NK-92 (cell line): ENCODE data around the gene CCSER1.
"Not testable (repeated sequence)": the region's sequence is repeated elsewhere in the genome, so short reads cannot be mapped to it uniquely, and the experiment has no call there.

Experiments used
- DNase-seq: peaks from one replicate; lab custom pipeline; 2025; ENCODE audit not compliant: unreplicated experiment; lab: John Stamatoyannopoulos, UW

The CCSER1 gene

DNA sequence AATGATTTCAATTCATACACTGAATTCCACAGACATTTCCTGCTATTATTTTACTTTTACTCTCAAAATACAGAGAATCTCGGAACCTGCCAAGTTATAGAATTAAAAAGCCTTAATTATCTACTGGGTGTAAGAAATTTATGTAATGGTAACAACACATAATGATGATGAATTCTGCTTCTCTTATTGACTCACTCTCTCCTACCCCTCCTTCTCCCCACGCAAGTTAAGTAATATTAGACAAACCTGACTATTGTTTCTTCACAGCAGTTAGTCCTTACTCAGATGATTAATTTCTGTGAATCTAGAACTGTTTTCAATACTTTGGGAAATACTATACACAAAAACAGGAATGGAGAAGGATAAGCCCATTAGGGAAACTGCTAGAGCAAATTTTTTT, 762.0 kb downstream of the CCSER1 start:
- DNase-seq: no peak

DNA sequence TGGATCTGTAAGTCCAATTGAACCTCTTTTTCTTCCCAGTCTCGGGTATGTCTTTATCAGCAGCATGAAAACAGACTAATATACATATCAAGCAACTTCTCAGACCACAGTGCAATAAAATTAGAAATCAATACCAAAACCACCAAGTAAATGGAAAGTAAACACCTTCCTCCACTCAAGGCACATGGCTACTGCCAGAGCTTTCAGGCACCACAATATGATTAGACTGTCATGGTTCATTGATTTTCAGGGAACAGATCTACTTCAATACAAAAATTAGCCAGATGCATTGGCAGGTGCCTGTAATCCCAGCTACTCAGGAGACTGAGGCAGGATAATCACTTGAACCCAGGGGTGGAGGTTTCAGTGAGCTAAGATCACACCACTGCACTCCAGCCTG, 776.2 kb downstream of the CCSER1 start:
- DNase-seq: not testable (repeated sequence)

DNA sequence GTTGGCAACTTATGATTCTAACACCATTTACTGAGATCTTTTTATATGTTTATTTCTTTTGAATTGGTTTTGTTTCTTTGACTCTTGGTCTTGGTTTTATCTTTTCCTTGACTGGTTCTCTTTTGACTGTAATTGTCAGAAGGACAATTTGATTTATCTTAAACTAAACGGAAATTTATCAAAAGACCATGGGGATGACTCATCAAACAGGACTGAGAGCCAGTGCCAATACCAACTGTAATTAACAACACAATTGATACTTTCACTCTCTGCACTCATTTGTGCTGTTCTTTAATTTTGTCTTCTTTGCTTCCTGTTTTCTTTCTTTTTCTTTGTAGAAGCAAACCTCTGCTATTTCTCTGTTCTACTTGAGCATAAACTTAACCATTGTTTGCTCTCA, 776.8 kb downstream of the CCSER1 start:
- DNase-seq: no peak

DNA sequence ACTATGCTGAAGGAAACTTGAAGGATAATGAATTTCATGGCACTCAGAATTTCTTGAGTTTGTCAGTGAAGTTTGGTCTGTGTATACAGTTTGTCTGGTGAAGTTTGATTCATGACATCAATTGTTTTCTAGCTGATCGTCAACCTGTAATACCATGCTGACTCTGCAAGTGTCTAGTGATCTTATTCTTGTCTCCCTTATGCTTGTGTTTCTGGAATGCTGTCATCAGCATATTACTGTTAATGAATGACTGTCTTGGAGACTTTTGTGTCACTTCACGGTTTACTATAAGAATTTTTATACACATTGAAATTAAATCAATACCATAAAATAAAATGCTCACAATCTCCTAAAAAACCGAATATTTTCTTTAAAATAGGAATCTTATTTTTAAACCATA, 779.0 kb downstream of the CCSER1 start:
- no peak for DNase-seq

DNA sequence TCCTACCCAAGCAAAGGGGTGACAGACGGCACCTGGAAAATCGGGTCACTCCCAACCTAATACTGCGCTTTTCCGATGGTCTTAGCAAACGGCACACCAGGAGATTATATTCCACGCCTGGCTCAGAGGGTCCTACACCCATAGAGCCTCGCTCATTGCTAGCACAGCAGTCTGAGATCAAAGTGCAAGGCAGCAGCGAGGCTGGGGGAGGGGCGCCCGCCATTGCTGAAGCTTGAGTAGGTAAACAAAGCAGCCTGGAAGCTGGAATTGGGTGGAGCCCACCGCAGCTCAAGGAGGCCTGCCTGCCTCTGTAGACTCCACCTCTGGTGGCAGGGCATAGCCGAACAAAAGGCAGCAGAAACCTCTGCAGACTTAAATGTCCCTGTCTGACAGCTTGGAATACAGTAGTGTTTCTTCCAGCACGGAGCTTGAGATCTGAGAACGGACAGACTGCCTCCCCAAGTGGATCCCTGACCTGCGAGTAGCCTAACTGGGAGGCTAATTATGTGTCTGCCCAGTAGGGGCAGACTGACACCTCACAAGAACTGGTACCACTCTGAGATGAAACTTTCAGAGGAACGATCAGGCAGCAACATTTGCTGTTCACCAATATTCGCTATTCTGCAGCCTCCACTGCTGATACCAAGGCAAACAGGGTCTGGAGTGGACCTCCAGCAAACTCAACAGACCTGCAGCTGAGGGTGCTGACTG, 784.7 kb downstream of the CCSER1 start:
- DNase-seq: not testable (repeated sequence)

DNA sequence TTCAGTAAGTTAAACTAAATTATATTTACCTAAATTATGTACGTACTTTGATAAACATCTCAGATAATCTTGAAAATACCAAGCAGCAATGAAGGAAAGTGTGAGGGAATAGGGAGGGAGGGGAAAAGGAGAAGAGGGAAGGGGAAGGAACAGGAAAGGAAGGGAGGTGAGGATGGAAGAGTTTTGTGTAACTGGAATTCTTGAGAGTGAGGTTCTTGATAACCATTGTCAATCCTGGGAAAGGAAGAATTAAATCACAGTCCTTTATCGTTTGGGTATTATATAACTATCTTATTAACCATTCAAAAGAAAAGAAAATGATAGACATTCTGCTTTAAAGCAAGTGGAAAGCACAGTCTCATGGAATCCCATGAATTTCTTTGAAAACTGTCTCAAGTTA, 795.0 kb downstream of the CCSER1 start:
- DNase-seq: no peak

DNA sequence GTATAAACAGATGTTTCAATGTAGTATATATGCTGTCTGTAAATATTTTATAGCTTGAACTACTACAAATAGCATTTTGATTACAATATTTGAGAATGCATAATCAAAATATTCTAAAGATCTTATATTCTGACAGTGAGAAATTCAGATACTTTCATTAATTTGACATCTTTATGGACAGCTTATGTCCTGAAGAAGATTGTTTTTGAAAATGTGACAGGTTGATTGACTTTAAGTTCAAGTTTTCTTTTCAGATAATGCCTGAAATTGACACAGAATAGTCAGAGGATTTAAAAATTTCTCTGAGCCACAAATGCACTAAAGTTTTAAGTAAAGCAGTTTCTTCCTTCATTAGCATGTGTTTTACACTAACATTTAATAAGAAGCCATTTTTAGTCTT, 799.8 kb downstream of the CCSER1 start:
- no peak for DNase-seq

DNA sequence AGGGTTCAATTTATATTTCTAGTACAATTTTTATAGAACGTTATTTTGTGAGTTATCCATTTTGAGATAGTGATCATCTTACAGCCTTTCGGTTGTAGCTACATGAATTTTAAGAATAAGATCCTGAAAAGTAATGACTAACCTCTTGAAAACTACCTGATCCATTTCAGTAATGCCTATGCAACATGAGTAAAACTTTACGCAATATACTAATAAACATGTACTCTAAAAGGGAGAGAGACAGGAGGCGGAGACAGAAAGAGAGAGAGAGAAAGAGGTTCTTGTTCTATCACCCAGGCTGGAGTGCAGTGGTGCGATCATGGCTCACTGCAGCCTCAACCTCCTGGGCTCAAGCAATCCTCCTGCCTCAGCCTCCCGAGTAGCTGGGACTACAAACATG, 816.1 kb downstream of the CCSER1 start:
- DNase-seq: no peak

DNA sequence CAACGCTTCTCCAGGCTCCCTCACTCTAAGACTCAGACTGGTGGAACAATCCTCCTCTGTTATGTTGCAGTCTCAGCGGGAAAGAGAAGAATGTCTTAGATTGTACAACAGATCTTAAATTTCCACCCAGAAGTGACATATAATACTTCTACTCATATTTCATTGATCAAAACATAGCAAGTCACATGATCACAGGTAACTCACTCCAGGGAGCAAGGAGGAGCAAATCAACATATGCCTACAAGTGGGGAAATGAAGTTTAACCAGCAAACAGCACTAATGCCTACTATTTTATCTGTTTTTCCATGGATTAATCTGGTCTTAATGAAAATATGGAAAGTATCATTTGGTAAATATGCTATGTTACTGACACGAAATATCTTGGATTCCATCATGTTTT, 819.8 kb downstream of the CCSER1 start:
- no peak for DNase-seq

DNA sequence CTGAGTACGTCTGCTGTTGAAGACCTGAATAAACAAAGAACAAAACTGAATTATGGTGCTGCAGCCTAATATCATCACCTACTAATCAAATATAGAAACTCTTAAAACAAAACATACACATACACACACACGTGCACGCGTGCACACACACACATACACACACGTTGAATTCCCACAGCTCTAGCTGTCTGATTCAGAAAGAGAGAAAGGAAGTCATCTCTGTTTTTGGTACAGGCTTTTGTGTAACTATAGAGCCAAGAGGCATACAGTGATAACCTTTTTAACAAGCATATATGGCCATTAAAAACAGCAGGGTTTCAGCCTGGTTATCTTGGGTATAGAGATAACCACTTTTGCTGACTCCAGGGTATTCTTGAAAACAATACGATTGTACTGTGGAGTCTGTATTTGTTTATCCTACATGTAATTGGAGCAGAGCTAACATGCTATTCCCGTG, 823.2 kb downstream of the CCSER1 start:
- DNase-seq: no peak

DNA sequence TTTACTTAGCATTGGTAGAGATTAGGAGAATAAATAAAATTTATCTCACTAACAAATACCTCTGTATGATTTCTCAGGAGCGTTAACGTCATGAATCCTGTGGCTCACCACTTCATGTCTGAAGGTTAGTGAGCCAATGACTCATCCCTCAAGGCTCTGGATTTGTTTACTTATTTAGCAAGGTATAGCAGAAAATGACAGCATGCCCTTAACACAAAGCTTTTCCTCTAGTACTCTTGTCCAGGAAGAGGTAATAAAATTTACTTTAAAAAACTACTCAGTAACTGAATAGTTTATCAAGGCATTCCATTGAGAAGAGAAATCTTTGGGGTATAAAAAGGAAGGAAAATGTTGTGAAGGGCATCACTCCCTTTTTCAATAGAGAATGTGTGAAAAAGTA, 823.8 kb downstream of the CCSER1 start:
- no peak for DNase-seq

DNA sequence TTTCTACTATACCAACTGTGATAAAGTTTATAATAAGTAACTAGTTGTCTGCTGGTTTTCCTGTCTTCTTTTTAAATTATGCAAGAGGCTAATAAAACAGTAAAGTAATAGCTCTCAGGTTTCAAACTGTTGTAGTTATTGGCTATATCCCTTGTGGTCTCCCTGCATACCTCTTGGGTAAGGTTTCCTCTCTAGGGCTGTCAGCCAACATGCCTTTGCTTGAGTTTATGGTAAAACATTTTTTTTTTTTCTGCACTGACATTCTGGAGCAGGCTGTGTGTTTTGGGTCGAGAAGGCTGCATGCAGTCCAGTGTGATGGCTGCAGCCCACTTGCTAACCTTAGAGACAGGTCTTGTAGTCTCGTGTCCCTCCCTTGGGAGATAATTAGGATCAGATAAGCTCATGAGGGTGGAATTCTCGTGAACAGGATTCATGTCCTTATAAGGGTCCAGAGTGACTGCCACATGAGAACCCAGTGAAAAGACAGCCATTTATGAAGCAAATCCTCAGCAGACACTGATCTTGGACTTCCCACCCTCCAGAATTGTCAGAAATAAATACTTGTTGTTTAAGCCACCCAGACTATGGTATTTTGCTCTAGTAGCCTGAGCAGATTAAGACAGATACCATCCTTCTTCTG, 831.2 kb downstream of the CCSER1 start:
- DNase-seq: no peak

DNA sequence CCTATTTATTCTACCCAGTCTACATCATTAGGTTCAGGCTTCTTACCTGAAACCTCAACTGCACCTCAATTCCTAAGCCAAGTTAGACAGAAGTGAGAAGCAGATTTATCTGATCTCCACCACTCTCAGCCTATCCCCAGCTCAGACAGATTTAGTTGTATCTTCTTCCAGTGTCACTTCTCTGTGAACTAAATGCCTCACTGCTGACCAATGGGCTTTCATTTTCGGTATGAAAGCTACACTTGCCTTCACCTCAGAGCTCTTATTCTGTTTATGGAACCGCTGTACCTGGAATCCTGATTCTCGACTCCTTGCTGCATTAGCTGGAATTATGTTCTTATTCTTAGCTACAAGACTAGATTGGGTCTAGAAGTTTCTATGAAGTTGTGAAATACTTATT, 833.2 kb downstream of the CCSER1 start:
- no peak for DNase-seq

DNA sequence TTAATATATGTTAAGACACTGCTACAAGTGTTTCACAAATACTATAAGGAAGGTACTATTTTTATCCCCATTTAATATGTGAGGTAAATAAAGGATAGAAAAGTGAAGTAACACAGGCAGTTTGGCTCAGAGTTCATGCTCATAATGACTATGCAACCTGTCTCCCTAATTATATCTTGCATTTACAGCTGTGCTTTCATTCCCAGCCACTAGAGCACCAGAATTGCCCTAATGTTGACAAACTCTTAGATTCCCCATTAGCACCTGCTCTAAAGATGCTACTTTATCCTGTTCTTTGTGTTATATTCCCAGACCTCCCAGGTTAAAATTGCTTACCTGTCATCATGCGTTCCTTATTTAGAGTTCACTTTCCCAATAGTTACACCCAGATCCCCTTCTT, 833.6 kb downstream of the CCSER1 start:
- DNase-seq: no peak

DNA sequence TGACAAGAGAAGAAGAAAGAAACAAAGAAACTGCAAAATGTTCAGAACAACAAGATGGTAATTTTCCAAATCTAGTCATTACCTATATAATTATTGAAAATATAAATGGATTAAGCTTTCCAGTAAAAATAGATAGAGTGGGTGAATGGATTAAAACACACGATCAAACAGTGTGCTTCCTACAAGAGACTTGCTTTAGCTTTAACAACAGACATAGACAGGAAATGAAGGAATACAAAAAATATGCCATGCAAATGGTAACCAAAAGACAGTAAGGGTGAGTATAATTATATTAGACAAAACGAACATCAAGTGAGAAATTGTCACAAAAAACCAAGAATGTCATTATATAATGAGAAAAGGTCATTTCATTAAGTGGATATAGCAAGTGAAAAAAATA, 842.8 kb downstream of the CCSER1 start:
- DNase-seq: no peak

DNA sequence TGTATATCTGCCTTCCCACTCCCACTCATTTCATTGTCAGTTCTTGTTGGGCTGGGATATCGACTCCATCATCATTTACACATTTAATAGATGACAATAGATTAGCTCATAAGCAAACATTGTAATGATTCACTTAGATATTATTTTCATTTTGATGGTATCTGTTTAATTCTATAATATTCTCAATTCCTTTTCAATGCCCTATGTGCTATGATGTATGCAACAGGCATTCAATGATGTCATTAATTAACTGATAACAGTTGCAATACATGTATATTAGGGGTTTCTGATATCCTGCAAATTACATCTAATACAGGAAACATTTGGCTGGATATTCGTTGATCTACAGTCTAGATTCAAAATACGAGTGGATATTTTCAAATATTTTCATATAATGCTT, 850.5 kb downstream of the CCSER1 start:
- no peak for DNase-seq

DNA sequence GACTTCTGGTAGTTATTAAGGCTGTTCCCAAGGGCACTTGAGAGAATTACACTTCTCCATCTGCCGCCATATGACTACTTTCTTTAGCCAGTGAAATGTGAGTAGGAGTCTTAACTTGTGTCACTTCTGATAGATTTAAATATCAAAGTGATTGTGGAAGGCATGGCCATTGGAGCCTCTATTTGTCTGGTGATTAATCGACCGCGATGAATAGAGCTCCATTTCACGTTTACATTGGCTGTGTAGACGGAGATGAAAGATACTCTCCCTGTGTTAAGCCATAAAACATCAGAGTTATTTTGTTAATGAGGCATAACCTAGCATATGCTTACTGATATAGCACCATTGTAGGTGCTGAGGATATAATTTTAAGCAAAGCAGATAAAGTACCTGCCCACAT, 852.4 kb downstream of the CCSER1 start:
- DNase-seq: no peak

DNA sequence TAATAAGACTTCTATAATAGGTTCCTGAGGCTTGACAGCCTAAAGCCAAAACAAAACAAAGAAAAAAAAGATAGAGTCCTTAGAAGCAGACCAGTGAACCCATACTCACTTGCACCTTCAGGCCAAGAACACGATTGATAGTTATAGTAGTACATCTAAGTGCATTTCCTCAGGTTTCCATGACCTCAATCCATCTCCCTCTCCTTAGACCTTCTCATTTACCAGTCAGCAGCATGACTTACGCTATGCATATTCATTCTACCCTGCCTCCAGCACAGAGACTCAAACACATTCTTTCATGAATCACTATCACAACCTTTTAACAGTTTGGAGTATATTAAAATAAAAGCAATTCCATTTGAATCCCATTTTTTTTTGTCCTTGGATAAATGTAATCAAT, 855.6 kb downstream of the CCSER1 start:
- no peak for DNase-seq

DNA sequence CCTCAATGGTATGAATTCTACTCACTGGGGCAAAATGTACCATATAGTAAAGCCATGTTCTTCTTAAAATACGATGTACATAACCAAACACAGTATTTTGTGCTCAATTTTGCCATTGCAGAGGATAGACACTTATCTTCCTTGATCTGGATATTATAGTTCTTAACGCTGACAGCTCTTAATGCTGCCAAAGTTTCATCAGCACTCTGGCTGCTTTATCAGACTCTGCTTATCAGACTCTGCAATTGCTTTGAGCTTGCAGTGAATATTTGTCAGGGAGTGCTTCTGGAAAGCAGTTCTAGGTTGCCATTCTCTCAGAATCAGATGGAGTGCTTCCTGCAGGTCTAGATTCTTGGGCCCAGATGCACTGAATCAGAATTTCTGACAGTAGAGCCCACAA, 863.1 kb downstream of the CCSER1 start:
- DNase-seq: no peak

DNA sequence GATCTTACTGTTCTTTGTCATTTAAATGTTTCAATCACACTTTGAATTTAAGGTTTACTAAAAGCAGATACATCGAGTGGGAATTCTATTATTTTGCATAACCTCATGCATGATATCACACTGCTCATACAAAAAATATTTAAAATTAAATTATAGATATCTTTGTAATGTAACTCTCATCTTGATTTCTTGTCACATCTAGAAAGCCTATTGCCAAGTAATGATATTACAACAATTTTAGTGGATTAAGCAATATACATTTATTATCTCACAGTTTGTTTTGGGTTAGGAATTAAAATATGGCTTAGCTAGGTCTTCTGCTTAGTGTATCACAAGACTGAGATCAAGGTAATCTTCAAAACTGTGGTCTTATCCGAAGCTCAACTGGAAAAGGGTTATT, 865.0 kb downstream of the CCSER1 start:
- DNase-seq: no peak

DNA sequence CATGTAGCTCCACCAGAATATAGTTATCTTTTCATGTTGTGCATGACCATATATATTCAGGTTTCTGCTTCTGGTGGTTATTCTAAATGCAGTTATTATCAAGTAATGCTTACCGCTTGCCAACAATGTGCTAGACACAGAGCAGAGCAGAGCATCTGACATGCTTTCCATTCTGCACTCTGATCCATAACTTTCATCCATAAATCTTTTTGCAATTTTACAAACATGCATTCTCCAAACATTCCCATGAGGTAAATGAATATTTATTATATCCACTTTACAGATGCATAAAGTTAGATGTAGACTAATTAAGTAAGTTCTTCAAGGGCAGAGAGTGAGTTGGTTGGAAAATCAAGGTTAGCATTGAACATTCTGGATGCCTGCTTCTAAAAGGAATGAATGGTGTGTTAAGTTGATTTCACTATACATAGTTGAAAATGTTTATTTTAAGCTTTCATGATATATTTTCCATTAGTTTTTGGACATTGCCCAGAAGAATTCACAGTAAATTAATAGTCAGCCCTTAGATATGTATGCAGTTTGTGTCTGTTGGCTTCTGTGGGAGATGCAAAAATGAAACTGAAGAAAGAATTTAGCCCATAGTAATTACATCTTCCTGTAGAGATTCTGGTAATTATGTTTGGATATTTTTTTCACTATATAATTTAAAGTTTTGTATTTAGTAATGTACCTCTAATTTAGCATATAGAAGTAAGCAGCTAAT, 867.8 kb downstream of the CCSER1 start:
- no peak for DNase-seq

DNA sequence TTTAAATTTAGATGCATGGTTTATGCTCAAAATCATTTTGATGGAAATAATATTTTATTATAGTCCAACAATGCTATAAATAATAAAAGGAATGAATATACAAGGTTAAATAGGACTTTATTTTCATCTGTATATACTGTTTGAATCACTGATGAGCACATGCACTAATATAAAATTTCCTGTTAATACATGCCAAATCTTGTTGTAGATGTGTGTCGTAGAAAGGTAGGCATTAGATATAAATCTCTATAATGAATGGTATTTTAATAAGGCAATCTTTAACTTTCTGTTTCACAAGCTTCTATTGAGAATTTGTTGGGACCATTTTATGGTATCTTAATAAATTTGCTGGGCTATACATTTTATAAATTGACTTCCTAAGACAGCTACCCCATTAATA, 868.8 kb downstream of the CCSER1 start:
- DNase-seq: no peak
